ENCODE results near the gene TMEM18. TPM values are rescaled to one million over a fixed set of nuclear protein-coding genes. Genes with fewer than 3 reads are reported as not detected.

Gene TMEM18
- total RNA-seq, 4 donors from 2014 or later: 11.0 to 31.0 (median 14.5) TPM

GRCh38 chr2:696463-696862 lies 19.3 kb upstream of the TMEM18 start:
- peaks cover 0 to 7% of the 10 kb centered on the region in 2 donors for H3K9me3 ChIP-seq
- WGBS, 2 donors (ENCODE audit: low coverage in 1 of 2): 79% methylated on average over 5 of the region's 5 CpGs; no CpG with 5 or more reads in 1 of the 2 donors
- no peak for TF ChIP-seq CTCF (IDR thresholded peaks at IDR 0.05)
- no peak for TF ChIP-seq POLR2AphosphoS5 (IDR thresholded peaks at IDR 0.05)
- TF ChIP-seq POLR2A (IDR thresholded peaks at IDR 0.05): no peak
- TF ChIP-seq EP300 (IDR thresholded peaks at IDR 0.05; ENCODE audit: low read depth): no peak
- no peaks in the 10 kb centered on the region for H3K36me3 ChIP-seq
- no peaks in the 10 kb centered on the region for H3K4me1 ChIP-seq
- DNase-seq: no peak
- H3K27ac ChIP-seq: no peak overlapping the region
- intact Hi-C loops (cut with DNase I; ENCODE audit: low total_unique reads): no loop called here
- in situ Hi-C loops (cut with MboI; ENCODE audit: low pct_ligation_motif_present in 1 of 4, low pct_unique_long_range_greater_than_20kb in 1 of 4, low sequenced_read_pairs in 3 of 4): no loop called here
- H3K27me3 ChIP-seq: no peaks in the 10 kb centered on the region
- no peak overlapping the region for H3K4me3 ChIP-seq

- Histone ChIP-seq H3K4me1 (no peaks in the 10 kb centered on the region), H3K27me3 (no peaks in the 10 kb centered on the region), H3K9me3 (peaks cover 0 to 7% of the 10 kb centered on the region in 2 donors), H3K4me3 (no peak overlapping the region), H3K27ac (no peak overlapping the region), H3K36me3 (no peaks in the 10 kb centered on the region)
- no peak for DNase-seq
- in situ Hi-C loops (cut with MboI; ENCODE audit: low pct_ligation_motif_present in 1 of 4, low pct_unique_long_range_greater_than_20kb in 1 of 4, low sequenced_read_pairs in 3 of 4): no loop called here
- intact Hi-C loops (cut with DNase I; ENCODE audit: low total_unique reads): no loop called here
- WGBS, 2 donors (ENCODE audit: low coverage in 1 of 2): 50 to 58% methylated on average over 5 to 6 of the region's 6 CpGs
- TF ChIP-seq POLR2AphosphoS5 (IDR thresholded peaks at IDR 0.05) (no peak), EP300 (IDR thresholded peaks at IDR 0.05; ENCODE audit: low read depth) (no peak), POLR2A (IDR thresholded peaks at IDR 0.05) (no peak), CTCF (IDR thresholded peaks at IDR 0.05) (no peak)
These were observed 17.8 kb upstream of the TMEM18 start for GRCh38 chr2:694906-695510.

GRCh38 chr2:694174-694573 lies 17.0 kb upstream of the TMEM18 start:
- intact Hi-C loops (cut with DNase I; ENCODE audit: low total_unique reads) (no loop called here), in situ Hi-C loops (cut with MboI; ENCODE audit: low pct_ligation_motif_present in 1 of 4, low pct_unique_long_range_greater_than_20kb in 1 of 4, low sequenced_read_pairs in 3 of 4) (no loop called here)
- no peaks in the 10 kb centered on the region for H3K4me1 ChIP-seq
- H3K9me3 ChIP-seq: peaks cover 0 to under 1% of the 10 kb centered on the region in 2 donors
- no peak overlapping the region for H3K27ac ChIP-seq
- no peaks in the 10 kb centered on the region for H3K36me3 ChIP-seq
- no peak overlapping the region for H3K4me3 ChIP-seq
- no peak for DNase-seq
- 15 to 48% methylated on average over 2 of the region's 2 CpGs for WGBS, 2 donors (ENCODE audit: low coverage in 1 of 2)
- H3K27me3 ChIP-seq: no peaks in the 10 kb centered on the region
- TF ChIP-seq EP300 (IDR thresholded peaks at IDR 0.05; ENCODE audit: low read depth) (no peak), CTCF (IDR thresholded peaks at IDR 0.05) (no peak), POLR2AphosphoS5 (IDR thresholded peaks at IDR 0.05) (no peak), POLR2A (IDR thresholded peaks at IDR 0.05) (no peak)

- in situ Hi-C loops (cut with MboI; ENCODE audit: low pct_ligation_motif_present in 1 of 4, low pct_unique_long_range_greater_than_20kb in 1 of 4, low sequenced_read_pairs in 3 of 4): no loop called here
- WGBS, 2 donors (ENCODE audit: low coverage in 1 of 2): 87 to 89% methylated on average over 7 of the region's 7 CpGs
- Histone ChIP-seq H3K27ac (no peak overlapping the region), H3K4me1 (no peaks in the 10 kb centered on the region), H3K4me3 (no peak overlapping the region), H3K9me3 (no peaks in the 10 kb centered on the region), H3K27me3 (no peaks in the 10 kb centered on the region), H3K36me3 (no peaks in the 10 kb centered on the region)
- intact Hi-C loops (cut with DNase I; ENCODE audit: low total_unique reads): no loop called here
- DNase-seq: no peak
- TF ChIP-seq POLR2AphosphoS5 (IDR thresholded peaks at IDR 0.05) (no peak), POLR2A (IDR thresholded peaks at IDR 0.05) (no peak), EP300 (IDR thresholded peaks at IDR 0.05; ENCODE audit: low read depth) (no peak), CTCF (IDR thresholded peaks at IDR 0.05) (no peak)
These were observed 16.4 kb upstream of the TMEM18 start for GRCh38 chr2:693606-694005.

All from transverse colon (tissue), 4 donors.